Stimulated activated CD4-positive, alpha-beta T cell treated with anti-CD3 and anti-CD28 coated beads, Interleukin-15, amount 100 ng/mL, for 48 hours (primary cell): ENCODE results near the gene RPGRIP1L.

ENCODE experiments used
- DNase-seq, 2 donors: peaks; one replicate each; pipeline ENCODE4 v3.0.0-alpha.2; 2020; ENCODE audit warnings: low read depth in 2 of 2

The RPGRIP1L gene

GRCh38 chr16:53600616-53601015 lies 103.0 kb downstream of the RPGRIP1L start:
- DNase-seq: no peak

- no peak for DNase-seq
These were observed 103.5 kb downstream of the RPGRIP1L start for GRCh38 chr16:53600126-53600525.

GRCh38 chr16:53599548-53599947 lies 104.1 kb downstream of the RPGRIP1L start:
- DNase-seq: no peak

GRCh38 chr16:53598511-53599275 lies 105.0 kb downstream of the RPGRIP1L start:
- DNase-seq: no peak

GRCh38 chr16:53597776-53598175 lies 105.9 kb downstream of the RPGRIP1L start:
- no peak for DNase-seq

- DNase-seq: no peak
These were observed 115.5 kb downstream of the RPGRIP1L start for GRCh38 chr16:53588081-53588648.

- DNase-seq: no peak
These were observed 120.3 kb downstream of the RPGRIP1L start for GRCh38 chr16:53583401-53583800.

GRCh38 chr16:53581784-53582183 lies 121.9 kb downstream of the RPGRIP1L start:
- DNase-seq: no peak

- no peak for DNase-seq
These were observed 123.4 kb downstream of the RPGRIP1L start for GRCh38 chr16:53580038-53580802.

GRCh38 chr16:53576904-53577303 lies 126.8 kb downstream of the RPGRIP1L start:
- DNase-seq: no peak

- no peak for DNase-seq
These were observed 127.4 kb downstream of the RPGRIP1L start for GRCh38 chr16:53576210-53576609.

- DNase-seq: no peak
These were observed 131.9 kb downstream of the RPGRIP1L start for GRCh38 chr16:53571763-53572162.

GRCh38 chr16:53566552-53567245 lies 137.0 kb downstream of the RPGRIP1L start:
- DNase-seq: no peak

GRCh38 chr16:53565296-53565863 lies 138.3 kb downstream of the RPGRIP1L start:
- no peak for DNase-seq

GRCh38 chr16:53563426-53563825 lies 140.2 kb downstream of the RPGRIP1L start:
- DNase-seq: no peak

GRCh38 chr16:53561101-53561888 lies 142.4 kb downstream of the RPGRIP1L start:
- DNase-seq: no peak

- DNase-seq: no peak
These were observed 144.2 kb downstream of the RPGRIP1L start for GRCh38 chr16:53559270-53559951.

GRCh38 chr16:53558710-53559109 lies 144.9 kb downstream of the RPGRIP1L start:
- DNase-seq: no peak

GRCh38 chr16:53556521-53556920 lies 147.1 kb downstream of the RPGRIP1L start:
- DNase-seq: no peak

- peak; percentile 20 to 30 for DNase-seq
These were observed 153.5 kb downstream of the RPGRIP1L start for GRCh38 chr16:53549970-53550690.
